H1 (cell line): ENCODE data around the gene SEPTIN5. TPM values are rescaled to one million over a fixed set of nuclear protein-coding genes. Genes with fewer than 3 reads are reported as not detected.

Source experiments
- CTCF ChIA-PET: fragments of 300-600 bp; sonication (Branson Sonifier 250); formaldehyde crosslinking; loops from one replicate; lab custom pipeline; 2021; ENCODE audit not compliant: partially characterized antibody; lab: Charles Lee
- POLR2A ChIA-PET: fragments of 300-600 bp; sonication (Branson Sonifier 250); formaldehyde crosslinking; loops from one replicate; lab custom pipeline; 2021; ENCODE audit warnings: inconsistent platforms; ENCODE audit not compliant: partially characterized antibody; lab: Charles Lee
- DNase-seq, 2 experiments: peaks; one replicate each; pipeline versions ENCODE4 v3.0.0 to v3.0.0-alpha.2; 2010 to 2022; ENCODE audit warnings: low spot score in 2 of 2, low read depth in 1 of 2, mixed read lengths in 1 of 2
- FAIRE-seq: peaks from 2 replicates; lab custom pipeline; 2011; peaks lifted over from hg19 to GRCh38; lab: Jason Lieb, UNC
- H2AFZ ChIP-seq: 2 replicates; pipeline ENCODE4 v1.8.1; 2012; ENCODE audit warnings: low read length, inconsistent platforms
- H2AK5ac ChIP-seq: 2 replicates; pipeline ENCODE4 v1.6.1; 2013; ENCODE audit warnings: low read depth, low read length
- H2BK120ac ChIP-seq: replicated peaks from 2 replicates; pipeline ENCODE3; 2013; ENCODE audit warnings: low read depth, low read length, inconsistent platforms
- H2BK12ac ChIP-seq: 2 replicates; pipeline ENCODE4 v1.6.1; 2013; ENCODE audit warnings: low read depth, low read length
- H2BK15ac ChIP-seq: 2 replicates; pipeline ENCODE4 v1.6.1; 2013; ENCODE audit warnings: low read length
- H2BK20ac ChIP-seq: 2 replicates; pipeline ENCODE4 v1.6.1; 2013; ENCODE audit warnings: low read length
- H2BK5ac ChIP-seq: 2 replicates; pipeline ENCODE4 v1.6.1; 2013; ENCODE audit warnings: low read depth, low read length
- H3K14ac ChIP-seq: 2 replicates; pipeline ENCODE4 v1.6.1; 2013; ENCODE audit warnings: inconsistent platforms; ENCODE audit not compliant: insufficient read length
- H3K18ac ChIP-seq: 2 replicates; pipeline ENCODE4 v1.6.1; 2013; ENCODE audit warnings: low read length; ENCODE audit errors: extremely low read depth
- H3K23ac ChIP-seq: 2 replicates; pipeline ENCODE4 v1.6.1; 2013; ENCODE audit warnings: inconsistent platforms; ENCODE audit not compliant: insufficient read length
- H3K23me2 ChIP-seq: 2 replicates; pipeline ENCODE4 v1.6.1; 2013; ENCODE audit warnings: low read depth, low read length
- H3K27ac ChIP-seq: 2 replicates; pipeline ENCODE4 v1.6.1; 2011; ENCODE audit warnings: low read depth, low read length, inconsistent platforms
- H3K27me3 ChIP-seq, 4 experiments: replicated peaks in 1 of 4; 1 replicate in 1 of 4; 2 replicates in 3 of 4; pipeline versions ENCODE4 v1.6.1 to v1.8.1; 2011 to 2013; ENCODE audit warnings: low read length in 3 of 4, mild to moderate bottlenecking in 3 of 4, inconsistent platforms in 2 of 4, mixed read lengths in 2 of 4, moderate library complexity in 1 of 4; ENCODE audit not compliant: control insufficient read depth in 3 of 4, insufficient read depth in 3 of 4; ENCODE audit errors: extremely low read depth in 1 of 4
- H3K36me3 ChIP-seq, 4 experiments: 2 replicates each; pipeline versions ENCODE4 v1.6.1 to v1.8.1; 2011 to 2013; ENCODE audit warnings: mild to moderate bottlenecking in 4 of 4, low read length in 3 of 4, moderate library complexity in 2 of 4, control low read depth in 1 of 4, inconsistent platforms in 1 of 4; ENCODE audit not compliant: insufficient read depth in 4 of 4, control insufficient read depth in 2 of 4
- H3K4ac ChIP-seq: replicated peaks from 2 replicates; pipeline ENCODE3; 2013; ENCODE audit warnings: low read length, low read depth, mixed read lengths, inconsistent platforms; ENCODE audit not compliant: insufficient read length
- H3K4me1 ChIP-seq, 4 experiments: replicated peaks in 1 of 4; 1 replicate in 1 of 4; 2 replicates in 3 of 4; pipeline versions ENCODE4 v1.6.1 to v1.8.1; 2011 to 2013; ENCODE audit warnings: low read length in 3 of 4, inconsistent platforms in 2 of 4, mixed read lengths in 1 of 4; ENCODE audit not compliant: insufficient read depth in 4 of 4, control insufficient read depth in 3 of 4
- H3K4me2 ChIP-seq, 2 experiments: 2 replicates each; pipeline versions ENCODE4 v1.6.1 to v1.8.1; 2011 to 2013; ENCODE audit warnings: low read depth in 2 of 2, low read length in 2 of 2, control low read depth in 1 of 2, inconsistent platforms in 1 of 2, mild to moderate bottlenecking in 1 of 2; ENCODE audit not compliant: insufficient read depth in 1 of 2
- H3K4me3 ChIP-seq, 4 experiments: fragments of 200-600, 300-600 bp in 1 of 4; sonication (generic), shearing (Covaris generic), sonication (Bioruptor Twin) in 1 of 4; 2 replicates each; pipeline versions ENCODE4 v1.5.1 to v1.8.1; 2011 to 2016; ENCODE audit warnings: low read length in 4 of 4, low read depth in 3 of 4, control low read depth in 2 of 4, inconsistent platforms in 2 of 4, mild to moderate bottlenecking in 2 of 4, mixed read lengths in 1 of 4, moderate library complexity in 1 of 4; ENCODE audit not compliant: insufficient read depth in 2 of 4; ENCODE audit errors: extremely low read depth in 1 of 4
- H3K56ac ChIP-seq: replicated peaks from 2 replicates; pipeline ENCODE3; 2013; ENCODE audit warnings: low read depth, mild to moderate bottlenecking, mixed read lengths, low read length, inconsistent platforms; ENCODE audit not compliant: insufficient read length
- H3K79me1 ChIP-seq: 2 replicates; pipeline ENCODE4 v1.6.1; 2013; ENCODE audit warnings: low read depth, low read length, control low read depth
- H3K79me2 ChIP-seq, 2 experiments: 2 replicates each; pipeline versions ENCODE4 v1.6.1 to v1.8.1; 2012 to 2013; ENCODE audit warnings: low read length in 2 of 2, mild to moderate bottlenecking in 2 of 2, inconsistent platforms in 1 of 2; ENCODE audit not compliant: insufficient read depth in 2 of 2, control insufficient read depth in 1 of 2
- H3K9ac ChIP-seq, 4 experiments: replicated peaks in 1 of 4; 1 replicate in 1 of 4; 2 replicates in 3 of 4; pipeline versions ENCODE4 v1.6.1 to v1.8.1; 2011 to 2013; ENCODE audit warnings: low read depth in 3 of 4, low read length in 3 of 4, control low read depth in 2 of 4, mild to moderate bottlenecking in 2 of 4, moderate library complexity in 2 of 4, inconsistent platforms in 1 of 4; ENCODE audit errors: extremely low read depth in 1 of 4
- H3K9me3 ChIP-seq, 2 experiments: 2 replicates each; pipeline versions ENCODE4 v1.6.1 to v1.8.1; 2012 to 2013; ENCODE audit warnings: mild to moderate bottlenecking in 2 of 2, moderate library complexity in 2 of 2, control low read depth in 1 of 2, inconsistent platforms in 1 of 2, low read depth in 1 of 2, low read length in 1 of 2, mixed read lengths in 1 of 2; ENCODE audit not compliant: insufficient read depth in 2 of 2
- H4K20me1 ChIP-seq, 2 experiments: replicated peaks in 1 of 2; 2 replicates each; pipeline versions ENCODE3 to v1.8.1; 2011 to 2013; ENCODE audit warnings: inconsistent platforms in 2 of 2, low read length in 2 of 2, mild to moderate bottlenecking in 1 of 2; ENCODE audit not compliant: insufficient read depth in 2 of 2, control insufficient read depth in 1 of 2
- H4K5ac ChIP-seq: 2 replicates; pipeline ENCODE4 v1.6.1; 2013; ENCODE audit warnings: low read length, low read depth, mixed read lengths, inconsistent platforms; ENCODE audit not compliant: insufficient read length
- H4K8ac ChIP-seq: 2 replicates; pipeline ENCODE4 v1.8.0; 2013; ENCODE audit warnings: mild to moderate bottlenecking, moderate library complexity, low read length, inconsistent platforms; ENCODE audit not compliant: insufficient read depth; ENCODE audit errors: extremely low read depth
- H4K91ac ChIP-seq: replicated peaks from 2 replicates; pipeline ENCODE3; 2013; ENCODE audit warnings: low read length, mixed read lengths, inconsistent platforms; ENCODE audit not compliant: insufficient read length
- EP300 ChIP-seq, 2 experiments: IDR thresholded peaks; 1 replicate in 1 of 2; 2 replicates in 1 of 2; pipeline ENCODE4 v1.6.1; 2011 to 2012; ENCODE audit warnings: low read depth in 2 of 2, low read length in 2 of 2, mild to moderate bottlenecking in 2 of 2, borderline replicate concordance in 1 of 2, inconsistent platforms in 1 of 2, moderate library complexity in 1 of 2
- KDM1A ChIP-seq: fragments of 200-600, 300-600 bp; sonication (generic); IDR thresholded peaks from 2 replicates; pipeline ENCODE4 v1.7.1; 2016; ENCODE audit warnings: mild to moderate bottlenecking, low read length, borderline replicate concordance
- MAFK ChIP-seq: IDR thresholded peaks from 2 replicates; pipeline ENCODE4 v1.6.1; 2012; ENCODE audit warnings: low read depth, mild to moderate bottlenecking, improper control_type of control experiment, low read length
- NRF1 ChIP-seq: IDR thresholded peaks from 2 replicates; pipeline ENCODE4 v1.6.1; 2011; ENCODE audit warnings: mild to moderate bottlenecking, low read depth, low read length, improper control_type of control experiment
- POLR2A ChIP-seq, 2 experiments: IDR thresholded peaks; 1 replicate in 1 of 2; 2 replicates in 1 of 2; pipeline ENCODE4 v1.6.1; 2011; ENCODE audit warnings: low read depth in 2 of 2, low read length in 2 of 2, mild to moderate bottlenecking in 2 of 2; ENCODE audit errors: control extremely low read depth in 1 of 2
- RXRA ChIP-seq: IDR thresholded peaks from 2 replicates; pipeline ENCODE4 v1.6.1; 2011; ENCODE audit warnings: low read depth, mild to moderate bottlenecking, low read length, moderate library complexity; ENCODE audit not compliant: insufficient read depth
- SP1 ChIP-seq: IDR thresholded peaks from 2 replicates; pipeline ENCODE4 v1.6.1; 2011; ENCODE audit warnings: low read depth, low read length
- TEAD4 ChIP-seq: IDR thresholded peaks from 2 replicates; pipeline ENCODE4 v1.6.1; 2012; ENCODE audit warnings: low read depth, low read length, inconsistent platforms, mixed read lengths
- WGBS, 2 experiments: shearing (Covaris generic) in 1 of 2; methylation state at CpG; one replicate each; pipeline versions ENCODE4 v1.1.6 to v1.1.7; 2013 to 2015; ENCODE audit warnings: low lambda C conversion rate in 2 of 2, mixed read lengths in 2 of 2, inconsistent platforms in 1 of 2, low coverage in 1 of 2, missing lambda C conversion rate in 1 of 2; ENCODE audit not compliant: insufficient replicate concordance in 2 of 2, insufficient coverage in 1 of 2, insufficient read length in 1 of 2; ENCODE audit errors: extremely low coverage in 1 of 2, missing lambda C conversion rate in 1 of 2; 5-methylcytosine and 5-hydroxymethylcytosine counted together
- polyA plus RNA-seq, 7 experiments: library from polyadenylated mRNA; depleted of rRNA in 3 of 7; stranded (reverse) in 5 of 7; unstranded in 2 of 7; fragments of >200 nt in 5 of 7; fragments of 200-250 nt in 2 of 7; gene quantifications; 1 replicate in 5 of 7; 2 replicates in 1 of 7; 4 replicates in 1 of 7; pipeline versions ENCODE4 v1.2.1 to v1.2.3, GENCODE V29; 2011 to 2013; ENCODE audit warnings: missing spikeins in 2 of 7, mixed read lengths in 2 of 7
- total RNA-seq: library from RNA; stranded (reverse); fragmentation: NEBNext Ultra II Directional; extraction: Animal tissue kit (Norgen Biotek cat#: 25700); gene quantifications from 2 replicates; pipeline ENCODE4 v1.2.1, GENCODE V29; 2021

Gene SEPTIN5
- total and polyA plus RNA-seq, 2 of the 8 experiments (the other 6 are each of a cell fraction or from before 2014, with no cell fraction given), result 6.0 to 8.6 TPM

- no peak overlapping the region for H3K23ac ChIP-seq
- no peaks in the 10 kb centered on the region for H3K36me3 ChIP-seq
- H2BK12ac ChIP-seq, result peak overlapping the region; percentile 60; the same call in 1 of the 2 replicates
- H3K27ac ChIP-seq, result no peak overlapping the region
- POLR2A ChIA-PET, result interaction anchor here (1.5 kb wide), 1 partner anchor 10 kb away, joined by 4 read pairs; no protein-coding TSS in a partner anchor
- H3K4me3 ChIP-seq, result no peak overlapping the region
- peaks cover 0 to 10% (median 2%) of the 10 kb centered on the region in 4 experiments; a peak in 2 of 7 replicates for H3K4me1 ChIP-seq
- no peaks in the 10 kb centered on the region for H3K9me3 ChIP-seq
- H2BK20ac ChIP-seq, result no peak overlapping the region
- no peak overlapping the region for H3K14ac ChIP-seq
- no peak overlapping the region for H3K56ac ChIP-seq
- H2BK120ac ChIP-seq, result no peak overlapping the region
- no peak for DNase-seq
- WGBS, 2 experiments, result 88% methylated on average over 13 of the region's 13 CpGs; no CpG with 5 or more reads in 1 of the 2 experiments
- H4K91ac ChIP-seq, result no peak overlapping the region
- H3K4ac ChIP-seq, result no peak overlapping the region
- no peaks in the 10 kb centered on the region; the same call in 1 of the 2 replicates for H3K23me2 ChIP-seq
- TF ChIP-seq RXRA, result no peak
- TF ChIP-seq TEAD4, result no peak
- no peak for TF ChIP-seq KDM1A
- TF ChIP-seq EP300 (IDR thresholded peaks at IDR 0.05; ENCODE audit: borderline replicate concordance in 1 of 2, low read depth in 2 of 2, low read length in 2 of 2), result no peak
- TF ChIP-seq MAFK, result no peak
- TF ChIP-seq NRF1, result no peak
- TF ChIP-seq SP1, result no peak
- TF ChIP-seq POLR2A (IDR thresholded peaks at IDR 0.05; ENCODE audit: control extremely low read depth in 1 of 2, low read depth in 2 of 2, low read length in 2 of 2), result no peak
- TF ChIP-seq, all 59 proteins: peak for 0
- Histone ChIP-seq H4K20me1 (no peaks in the 10 kb centered on the region), H3K79me2 (no peaks in the 10 kb centered on the region), H3K79me1 (no peaks in the 10 kb centered on the region), H4K8ac (no peak overlapping the region), H4K5ac (no peak overlapping the region), H2AK5ac (no peak overlapping the region), H3K27me3 (peaks cover 0 to 2% (median 0%) of the 10 kb centered on the region in 4 experiments; a peak in 3 of 7 replicates), H3K18ac (no peak overlapping the region), H2BK15ac (no peak overlapping the region), H3K4me2 (no peak overlapping the region), H2BK5ac (peak overlapping the region; percentile 71; the same call in 1 of the 2 replicates), H3K9ac (no peak overlapping the region), H2AFZ (no peak overlapping the region)
- CTCF ChIA-PET, result interaction anchor here (1.0 to 16.5 kb wide), 15 partner anchors 8 to 195 kb away, joined by 3 to 168 read pairs (median 4); partner anchors contain the start of genes COMT, GP1BB and TXNRD2
- FAIRE-seq, result no peak
Observed at GRCh38 chr22:19746726-19747125, 32.4 kb downstream of the SEPTIN5 start.
